ENCODE data around the gene ARSA.

DNA sequence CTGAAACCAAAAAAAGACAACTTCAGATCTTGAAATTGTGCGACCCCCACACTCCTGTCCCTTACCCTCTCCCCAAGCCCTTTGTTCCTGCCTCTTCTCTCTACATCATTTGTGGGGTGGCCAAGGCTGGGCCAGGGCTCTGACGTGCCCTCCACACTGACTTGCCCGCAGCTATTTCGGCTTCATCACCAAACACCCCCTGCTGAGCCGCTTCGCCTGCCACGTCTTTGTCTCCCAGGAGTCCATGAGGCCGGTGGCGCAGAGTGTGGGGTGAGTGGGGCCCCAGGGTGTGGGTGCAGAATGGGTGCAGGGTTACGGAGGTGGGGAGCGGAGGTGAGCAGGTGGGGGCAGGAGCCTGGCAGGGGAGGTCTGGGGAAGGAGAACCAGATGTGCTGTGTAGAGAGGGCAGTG lies 17.9 kb downstream of the ARSA start:
- TF ChIP-seq, protein P1, sequence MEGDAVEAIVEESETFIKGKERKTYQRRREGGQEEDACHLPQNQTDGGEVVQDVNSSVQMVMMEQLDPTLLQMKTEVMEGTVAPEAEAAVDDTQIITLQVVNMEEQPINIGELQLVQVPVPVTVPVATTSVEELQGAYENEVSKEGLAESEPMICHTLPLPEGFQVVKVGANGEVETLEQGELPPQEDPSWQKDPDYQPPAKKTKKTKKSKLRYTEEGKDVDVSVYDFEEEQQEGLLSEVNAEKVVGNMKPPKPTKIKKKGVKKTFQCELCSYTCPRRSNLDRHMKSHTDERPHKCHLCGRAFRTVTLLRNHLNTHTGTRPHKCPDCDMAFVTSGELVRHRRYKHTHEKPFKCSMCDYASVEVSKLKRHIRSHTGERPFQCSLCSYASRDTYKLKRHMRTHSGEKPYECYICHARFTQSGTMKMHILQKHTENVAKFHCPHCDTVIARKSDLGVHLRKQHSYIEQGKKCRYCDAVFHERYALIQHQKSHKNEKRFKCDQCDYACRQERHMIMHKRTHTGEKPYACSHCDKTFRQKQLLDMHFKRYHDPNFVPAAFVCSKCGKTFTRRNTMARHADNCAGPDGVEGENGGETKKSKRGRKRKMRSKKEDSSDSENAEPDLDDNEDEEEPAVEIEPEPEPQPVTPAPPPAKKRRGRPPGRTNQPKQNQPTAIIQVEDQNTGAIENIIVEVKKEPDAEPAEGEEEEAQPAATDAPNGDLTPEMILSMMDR (IDR thresholded peaks at IDR 0.05), result no peak
- TF ChIP-seq EP300 (IDR thresholded peaks at IDR 0.05) (no peak), POLR2AphosphoS5 (IDR thresholded peaks at IDR 0.05) (no peak)
